GM18505 (cell line): ENCODE results near the gene BCAR3.

Source experiments
- ATAC-seq: cut with Tn5 transposase; IDR thresholded peaks from one replicate; pipeline ENCODE4 v1.9.1; 2021; ENCODE audit not compliant: unreplicated experiment
- POLR2A ChIP-seq: IDR thresholded peaks from 4 replicates; pipeline ENCODE4 v1.6.1; 2011; ENCODE audit warnings: borderline replicate concordance; ENCODE audit not compliant: insufficient read depth, insufficient read length; ENCODE audit errors: extremely low read depth

The BCAR3 gene

DNA sequence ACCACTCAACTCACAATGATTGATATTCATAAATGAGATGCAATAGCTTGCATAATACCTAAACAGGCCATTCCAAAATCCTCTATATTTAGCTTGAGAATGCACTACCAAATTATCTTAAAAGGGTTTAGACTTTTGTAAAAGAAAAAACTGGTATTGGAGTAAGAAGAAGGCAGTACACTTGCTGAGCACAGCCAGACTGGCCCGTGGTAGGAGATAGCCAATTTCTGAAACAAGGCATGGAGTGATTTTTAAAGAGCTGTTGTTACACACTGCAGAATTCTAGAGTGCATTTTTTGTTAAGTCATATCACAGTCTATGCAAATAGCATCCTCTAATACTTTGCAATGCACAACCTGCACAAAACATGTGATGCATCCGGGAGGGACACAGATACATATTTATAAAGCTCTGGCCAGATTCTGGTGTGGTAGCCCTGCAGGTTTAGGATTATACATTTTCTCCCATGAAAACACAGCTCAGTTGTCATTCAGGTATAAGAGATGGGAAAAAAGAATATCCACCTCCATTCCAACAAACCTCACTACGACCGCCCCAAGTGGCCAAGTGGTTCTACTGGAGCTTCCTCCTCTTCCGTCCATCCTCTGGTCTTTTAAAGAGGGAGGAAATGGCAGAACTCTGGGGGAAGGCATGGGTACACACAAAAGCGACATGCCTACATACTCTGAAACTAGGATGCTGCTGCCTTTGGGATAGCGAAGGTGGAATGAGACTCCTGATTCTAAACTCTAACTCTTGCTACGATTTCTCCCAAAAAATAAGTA lies 40.8 kb downstream of the BCAR3 start:
- no peak for ATAC-seq
- TF ChIP-seq POLR2A: no peak

DNA sequence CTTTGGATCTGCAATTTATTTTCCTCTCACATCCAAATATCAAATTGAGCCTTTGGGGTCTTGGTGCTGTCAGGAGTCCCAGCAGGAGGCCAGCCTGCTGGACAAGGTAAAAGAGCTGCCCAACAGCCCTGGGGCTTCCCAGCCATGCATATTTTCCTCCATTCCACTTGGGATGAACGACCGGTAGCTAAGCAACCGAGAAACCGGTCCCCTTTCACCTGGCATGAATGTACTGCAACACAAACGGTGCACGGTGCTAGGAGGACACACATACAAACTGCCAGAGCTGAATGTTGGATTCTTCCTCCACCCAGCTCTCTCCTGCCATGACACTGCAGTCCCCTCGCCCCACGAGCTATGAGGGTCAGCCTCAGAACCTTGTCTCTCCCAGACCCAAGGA lies 42.7 kb downstream of the BCAR3 start:
- ATAC-seq: no peak
- no peak for TF ChIP-seq POLR2A

DNA sequence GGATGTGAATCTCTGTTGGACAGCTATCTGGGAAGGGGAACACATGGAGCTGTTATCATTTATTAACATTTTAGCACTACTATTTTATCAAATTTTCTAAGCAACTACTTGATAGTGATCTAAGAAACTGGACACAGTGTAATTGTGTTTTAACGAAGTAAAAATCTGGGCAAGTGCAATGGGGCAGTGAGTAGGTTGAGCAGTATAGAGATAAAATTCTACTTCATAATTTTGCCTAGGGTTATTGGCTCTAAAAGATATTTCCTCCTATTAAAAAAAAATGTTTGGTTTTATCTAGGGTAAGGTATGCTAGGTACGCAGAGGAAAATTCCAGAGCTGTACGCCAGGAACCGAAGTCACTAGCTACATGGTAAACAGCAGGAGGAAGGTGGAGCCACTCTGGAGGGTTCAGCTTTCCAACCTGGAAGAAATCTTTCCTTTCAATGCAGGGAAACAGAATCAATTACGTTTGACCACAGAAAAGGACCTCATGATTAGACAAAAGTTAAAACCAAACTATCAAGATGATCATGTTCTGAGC lies 43.3 kb downstream of the BCAR3 start:
- no peak for ATAC-seq
- no peak for TF ChIP-seq POLR2A

DNA sequence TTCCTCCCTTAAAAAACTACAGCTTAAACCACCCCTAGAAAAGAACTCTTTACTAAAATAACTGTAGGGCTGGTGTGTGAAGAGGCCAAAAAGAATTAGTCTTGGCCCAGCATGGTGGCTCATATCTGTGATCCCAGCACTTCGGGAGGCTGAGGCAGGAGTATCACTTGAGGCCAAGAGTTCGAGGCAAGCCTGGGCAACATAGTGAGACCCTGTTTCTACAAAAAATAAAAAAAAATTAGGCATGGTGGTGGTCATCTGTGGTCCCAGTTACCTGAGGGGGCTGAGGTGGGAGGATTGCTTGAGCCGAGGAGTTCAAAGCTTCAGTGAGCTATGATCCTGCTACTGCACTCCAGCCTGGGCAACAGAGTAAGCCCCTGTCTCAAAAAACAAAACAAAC lies 44.9 kb downstream of the BCAR3 start:
- TF ChIP-seq POLR2A: no peak
- ATAC-seq: no peak

DNA sequence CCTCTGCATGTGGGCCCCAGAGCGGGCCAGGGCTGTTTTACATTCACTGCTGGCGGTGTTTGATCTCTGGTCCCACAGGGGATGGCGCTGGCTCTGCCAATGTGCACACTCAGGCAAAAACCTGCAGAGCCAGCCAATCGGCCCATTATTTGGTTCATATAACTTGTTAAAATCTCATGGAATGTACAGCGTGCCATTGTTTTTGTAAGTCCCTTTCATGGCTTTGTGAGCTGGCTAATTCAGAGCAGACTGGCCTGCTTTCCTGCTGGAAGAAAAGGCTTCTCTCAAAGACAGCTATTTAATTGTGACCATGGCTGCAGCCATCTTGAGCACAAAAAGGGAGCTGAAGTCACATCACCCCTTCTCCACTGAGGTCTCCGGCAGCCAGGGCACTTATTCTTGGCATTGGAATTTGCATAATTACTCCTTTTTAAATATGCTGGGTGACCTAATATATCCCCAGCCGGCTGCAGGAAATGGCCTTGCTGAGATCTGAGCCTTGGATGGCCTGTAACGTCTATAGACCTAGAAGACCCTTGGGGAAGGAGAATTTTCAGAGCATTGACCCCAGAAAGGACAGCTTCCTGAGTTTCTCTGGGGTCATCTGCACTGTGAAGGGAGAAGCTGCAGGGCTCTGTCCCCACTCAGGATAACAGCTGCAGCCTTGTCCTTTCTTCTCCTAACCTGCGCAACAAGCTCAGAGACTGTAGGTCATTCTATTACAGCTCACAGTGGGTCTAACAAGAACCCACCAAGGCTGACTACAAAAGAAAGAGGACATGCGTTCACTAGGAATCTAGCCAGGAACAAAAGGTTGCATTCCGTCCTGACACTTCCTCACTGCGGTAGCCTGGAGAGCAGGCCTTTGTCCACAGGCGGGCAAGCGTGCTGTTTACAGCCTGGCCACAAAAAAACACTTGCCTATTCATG lies 45.8 kb downstream of the BCAR3 start:
- ATAC-seq: no peak
- no peak for TF ChIP-seq POLR2A

DNA sequence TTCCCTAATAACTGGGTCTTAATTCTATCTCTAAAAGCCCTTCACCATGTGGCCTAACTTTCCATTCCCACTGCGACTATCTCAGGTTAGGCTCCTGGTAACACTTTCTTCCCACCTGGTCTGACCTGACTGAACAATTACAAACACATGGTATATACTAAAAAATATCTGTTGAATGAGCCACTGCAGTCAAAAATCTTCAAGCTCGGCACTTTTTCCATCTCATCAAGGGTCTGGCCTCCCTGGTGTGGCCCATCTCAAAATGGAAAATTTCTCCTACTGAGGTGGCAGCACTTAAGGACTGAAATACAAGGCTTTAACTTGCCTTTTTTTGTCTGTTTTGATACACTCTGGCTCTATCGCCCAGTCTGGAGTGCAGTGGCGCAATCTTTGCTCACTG lies 48.3 kb downstream of the BCAR3 start:
- ATAC-seq: no peak
- TF ChIP-seq POLR2A: no peak

DNA sequence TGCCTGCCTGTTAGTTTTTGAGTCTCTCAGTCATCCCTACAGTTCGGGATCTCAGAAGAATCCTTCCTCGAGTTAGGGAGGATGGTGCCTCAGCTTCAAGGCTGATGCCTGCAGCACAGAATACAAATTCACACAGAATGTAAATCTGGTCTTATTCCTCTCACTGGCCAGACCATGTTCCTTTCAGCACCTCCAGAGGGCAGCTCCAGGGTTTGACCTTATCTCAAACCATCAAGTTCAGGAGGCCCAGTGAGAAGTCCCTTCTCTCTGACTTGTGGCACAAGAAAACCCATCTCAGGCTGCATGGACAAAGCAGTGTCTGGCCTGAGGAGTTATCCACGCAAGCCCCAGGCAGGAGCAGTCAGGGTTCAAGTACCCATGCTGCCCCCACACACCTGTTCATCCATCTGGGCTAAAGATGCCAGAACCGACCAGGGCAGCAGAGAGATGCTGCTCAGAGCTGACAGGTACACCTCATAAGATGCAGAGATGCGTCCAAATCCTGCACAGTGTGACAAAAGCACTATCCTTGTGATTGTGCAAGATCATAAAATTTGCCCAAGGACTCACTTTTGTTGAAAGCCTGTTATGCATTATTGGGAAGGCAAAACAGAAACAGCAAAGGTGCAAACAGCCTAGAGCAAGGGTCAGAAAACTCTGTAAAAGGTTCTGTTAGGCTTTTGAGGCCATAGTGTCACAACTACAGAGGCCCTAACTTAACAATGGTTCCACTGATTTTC lies 49.8 kb downstream of the BCAR3 start:
- no peak for TF ChIP-seq POLR2A
- no peak for ATAC-seq

DNA sequence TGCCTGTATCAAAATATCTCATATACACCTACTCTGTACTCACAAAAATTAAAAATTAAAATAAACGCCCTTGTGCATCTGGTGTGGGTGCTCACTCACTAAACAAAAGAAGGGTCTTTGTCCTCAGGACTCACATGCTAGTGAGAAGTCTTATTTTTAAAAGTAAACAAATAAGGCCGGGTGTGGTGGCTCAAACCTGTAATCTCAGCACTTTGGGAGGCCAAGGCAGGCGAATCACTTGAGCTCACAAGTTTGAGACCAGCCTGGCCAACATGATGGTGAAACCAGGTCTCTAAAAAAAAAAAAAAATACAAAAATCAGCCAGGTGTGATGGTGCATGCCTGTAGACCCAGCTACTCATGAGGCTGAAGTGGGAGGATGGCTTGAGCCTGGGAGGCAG lies 51.5 kb downstream of the BCAR3 start:
- no peak for TF ChIP-seq POLR2A

DNA sequence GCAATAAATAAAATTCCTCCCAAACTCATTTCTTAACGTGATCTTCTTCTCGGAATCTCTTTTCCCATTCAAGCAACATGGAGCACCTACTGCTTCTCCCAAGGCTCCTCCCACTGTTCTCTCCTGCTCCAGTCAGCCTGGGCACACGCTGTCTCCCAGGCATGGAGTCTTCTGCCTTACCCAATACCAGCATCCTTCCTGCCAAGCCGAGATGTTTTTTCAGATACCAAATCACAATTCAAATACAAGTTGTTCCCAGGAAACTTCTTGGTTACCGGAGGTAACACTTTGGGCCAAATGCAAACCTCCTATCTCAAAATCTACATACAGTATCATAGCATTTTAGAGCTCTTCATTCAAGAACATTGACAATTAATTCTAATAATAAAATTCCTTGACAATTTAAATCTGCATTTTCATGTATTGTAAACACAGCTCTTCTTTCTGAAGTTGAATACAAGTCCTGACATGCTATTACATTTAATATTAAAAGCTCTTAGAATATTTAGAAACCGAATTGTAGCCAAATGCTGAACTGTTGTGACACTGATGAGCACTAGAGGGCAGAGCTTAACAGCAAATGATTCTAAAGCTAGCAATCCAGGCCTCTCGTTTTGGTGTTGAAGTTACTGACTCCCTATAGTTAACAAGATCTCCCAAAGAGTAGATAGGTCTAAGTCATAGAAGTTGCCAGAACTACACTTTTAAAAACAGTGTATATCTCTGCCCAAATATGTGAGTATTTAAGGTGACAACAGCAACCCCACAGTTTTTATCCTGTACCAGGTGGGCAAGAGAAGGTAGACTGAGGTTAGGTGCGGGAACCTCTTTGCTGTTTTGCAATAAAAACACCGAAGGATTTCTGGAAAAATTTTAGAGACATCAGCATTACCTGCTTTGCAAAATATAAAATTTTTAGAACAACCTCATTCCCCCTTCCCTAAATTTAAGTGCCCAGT lies 52.3 kb downstream of the BCAR3 start:
- no peak for TF ChIP-seq POLR2A
- ATAC-seq: no peak

More for the DNA sequence above, 51.5 kb downstream of the BCAR3 start:
- ATAC-seq: no peak

DNA sequence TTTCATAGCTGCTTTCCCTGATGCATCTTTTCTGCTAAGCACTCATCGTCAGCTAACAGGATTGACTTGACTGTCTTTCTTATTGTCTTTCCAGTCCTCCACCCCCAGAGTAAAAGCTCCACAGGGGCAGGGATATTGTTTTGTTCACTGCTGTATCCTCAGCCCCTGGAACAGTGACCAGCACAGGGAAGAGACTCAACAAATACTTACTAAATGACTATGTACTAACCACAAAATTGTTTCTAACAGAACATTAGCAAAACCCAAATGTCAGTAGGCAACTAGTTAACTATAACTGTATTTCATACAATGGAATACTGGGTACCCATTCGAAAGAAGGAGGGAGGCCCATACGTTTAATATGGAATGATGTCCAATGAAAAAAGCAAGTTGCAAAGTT lies 53.0 kb downstream of the BCAR3 start:
- ATAC-seq: no peak
- TF ChIP-seq POLR2A: no peak

DNA sequence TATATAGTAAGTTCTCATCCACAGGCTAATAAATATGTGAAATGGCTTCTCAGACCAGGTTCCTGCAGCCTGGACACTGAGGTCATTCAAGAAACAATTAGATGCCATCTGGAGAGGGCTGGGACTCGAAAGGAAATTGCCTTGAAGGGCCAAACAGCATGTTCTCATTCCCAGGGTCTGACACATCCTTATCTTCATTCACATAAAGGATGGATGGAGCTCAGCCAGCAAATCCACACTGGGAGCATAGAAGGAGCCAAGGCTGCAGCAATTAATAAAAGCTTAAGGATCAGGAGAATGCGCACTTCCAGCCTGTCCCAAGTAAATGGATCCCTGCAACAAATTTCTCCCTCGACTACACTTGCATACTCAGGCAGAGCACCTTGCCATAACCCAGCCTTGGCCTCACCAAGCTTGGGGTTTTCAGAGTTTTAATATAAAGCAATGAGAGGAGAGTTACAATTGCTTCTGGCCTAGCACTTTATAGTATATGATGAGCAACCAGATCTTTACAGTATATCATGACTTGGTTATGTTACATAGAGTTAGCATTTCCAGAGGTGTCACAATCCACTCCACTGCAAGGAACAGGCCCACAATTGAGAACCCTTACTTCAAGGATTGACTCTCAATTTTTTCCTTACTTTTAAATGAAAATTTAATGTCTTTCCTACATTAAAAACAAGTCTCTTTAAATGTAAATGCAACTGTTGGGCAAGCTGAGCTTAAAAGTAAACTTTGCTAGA lies 55.9 kb downstream of the BCAR3 start:
- no peak for ATAC-seq
- no peak for TF ChIP-seq POLR2A
